Stomach smooth muscle (tissue), 2 donors: ENCODE measurements around the gene MAGOH.

Experiments
- H3K27ac ChIP-seq: one replicate; pipeline ENCODE4 v1.7.0; 2013; ENCODE audit warnings: mild to moderate bottlenecking, low read length, inconsistent platforms
- H3K27me3 ChIP-seq, 2 donors: one replicate each; pipeline ENCODE4 v1.7.0; 2013; ENCODE audit warnings: low read length in 2 of 2; ENCODE audit not compliant: insufficient read depth in 2 of 2, control insufficient read depth in 1 of 2
- H3K36me3 ChIP-seq, 2 donors: one replicate each; pipeline ENCODE4 v1.7.0; 2013; ENCODE audit warnings: low read length in 2 of 2; ENCODE audit not compliant: control insufficient read depth in 2 of 2, insufficient read depth in 2 of 2
- H3K4me1 ChIP-seq: one replicate; pipeline ENCODE4 v1.7.0; 2013; ENCODE audit warnings: low read length; ENCODE audit not compliant: control insufficient read depth, insufficient read depth
- H3K4me3 ChIP-seq, 2 donors: one replicate each; pipeline ENCODE4 v1.7.0; 2013; ENCODE audit warnings: low read length in 2 of 2
- H3K9ac ChIP-seq, 2 donors: one replicate each; pipeline ENCODE4 v1.7.0; 2013; ENCODE audit warnings: low read length in 2 of 2, mild to moderate bottlenecking in 1 of 2
- H3K9me3 ChIP-seq, 2 donors: one replicate each; pipeline ENCODE4 v1.7.0; 2013; ENCODE audit warnings: low read length in 2 of 2; ENCODE audit not compliant: control insufficient read depth in 2 of 2
- donor health status: healthy.
- donor health status: Pancreatic carcinoma.

Gene MAGOH

DNA sequence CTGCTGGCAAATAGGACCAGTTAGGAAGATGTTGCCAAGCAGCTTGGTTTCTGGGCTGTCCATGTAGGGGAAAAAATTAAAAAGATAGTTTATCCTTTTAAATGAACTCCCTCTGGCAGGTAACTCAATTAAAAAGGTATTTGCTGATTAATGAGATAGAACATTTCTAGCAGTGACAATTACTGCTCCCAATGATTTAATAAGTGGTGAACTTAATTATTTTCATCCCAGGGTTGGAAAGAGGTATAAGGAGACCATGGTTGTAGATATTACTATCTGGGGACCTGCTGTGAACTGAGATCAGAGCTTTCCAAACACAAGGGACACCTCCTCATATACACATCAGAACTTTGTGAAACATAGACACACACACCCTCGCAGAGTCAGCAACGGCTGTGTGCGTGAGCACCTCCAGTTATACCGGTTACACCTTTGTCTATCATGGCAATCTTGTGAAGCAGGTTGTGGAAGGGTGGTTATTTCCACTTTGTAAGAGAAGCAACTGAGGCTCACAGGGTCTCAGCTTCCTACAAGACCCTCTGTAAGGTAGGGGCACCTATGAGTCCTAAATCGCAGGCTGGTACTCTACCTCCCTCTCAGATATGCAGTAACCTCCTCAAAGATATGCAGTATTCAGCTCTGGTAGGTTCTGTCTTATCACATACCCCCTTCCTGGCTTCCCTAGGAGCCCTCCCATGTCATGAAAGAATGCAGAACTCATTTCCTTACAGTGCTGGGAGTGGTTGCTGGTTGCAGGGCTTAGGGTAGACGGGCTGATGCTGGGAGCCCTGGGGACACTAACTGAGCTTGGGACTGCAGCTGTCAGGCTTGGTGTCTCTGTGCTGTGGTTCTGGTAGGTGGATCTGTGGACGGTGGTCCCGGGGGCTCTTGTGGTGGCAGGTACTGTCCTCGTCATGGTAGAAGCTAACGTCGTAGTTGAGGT lies 18.5 kb upstream of the MAGOH start:
- Histone ChIP-seq H3K36me3 (no peaks in the 10 kb centered on the region), H3K27me3 (no peaks in the 10 kb centered on the region), H3K27ac (no peak overlapping the region)

DNA sequence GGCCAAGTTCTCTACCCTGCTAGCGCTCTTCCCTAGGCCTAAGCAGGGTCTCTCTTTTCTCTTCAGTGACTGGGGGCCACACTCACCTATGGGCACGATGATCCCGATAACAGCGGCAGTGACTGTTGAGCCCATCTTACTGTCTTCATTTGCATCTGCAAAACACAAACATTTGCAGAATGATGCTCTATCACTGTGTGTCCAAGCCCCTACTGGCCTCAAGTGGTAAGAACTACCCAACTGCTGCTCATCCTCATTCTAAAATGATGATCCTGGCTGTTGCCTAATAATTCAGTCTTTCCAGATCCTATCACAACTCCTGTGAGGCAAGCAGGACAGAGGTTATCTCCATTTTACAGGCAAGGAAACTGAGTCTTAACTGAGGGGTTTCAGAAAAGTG lies 16.7 kb upstream of the MAGOH start:
- H3K9me3 ChIP-seq = no peaks in the 10 kb centered on the region
- H3K27ac ChIP-seq = no peak overlapping the region
- H3K4me1 ChIP-seq = no peaks in the 10 kb centered on the region
- H3K27me3 ChIP-seq = no peaks in the 10 kb centered on the region
- H3K9ac ChIP-seq = no peak overlapping the region
- H3K4me3 ChIP-seq = no peak overlapping the region
- no peaks in the 10 kb centered on the region for H3K36me3 ChIP-seq

More for the DNA sequence above, 18.5 kb upstream of the MAGOH start:
- no peaks in the 10 kb centered on the region for H3K9me3 ChIP-seq
- H3K4me1 ChIP-seq = no peaks in the 10 kb centered on the region
- H3K9ac ChIP-seq = no peak overlapping the region
- no peak overlapping the region for H3K4me3 ChIP-seq

DNA sequence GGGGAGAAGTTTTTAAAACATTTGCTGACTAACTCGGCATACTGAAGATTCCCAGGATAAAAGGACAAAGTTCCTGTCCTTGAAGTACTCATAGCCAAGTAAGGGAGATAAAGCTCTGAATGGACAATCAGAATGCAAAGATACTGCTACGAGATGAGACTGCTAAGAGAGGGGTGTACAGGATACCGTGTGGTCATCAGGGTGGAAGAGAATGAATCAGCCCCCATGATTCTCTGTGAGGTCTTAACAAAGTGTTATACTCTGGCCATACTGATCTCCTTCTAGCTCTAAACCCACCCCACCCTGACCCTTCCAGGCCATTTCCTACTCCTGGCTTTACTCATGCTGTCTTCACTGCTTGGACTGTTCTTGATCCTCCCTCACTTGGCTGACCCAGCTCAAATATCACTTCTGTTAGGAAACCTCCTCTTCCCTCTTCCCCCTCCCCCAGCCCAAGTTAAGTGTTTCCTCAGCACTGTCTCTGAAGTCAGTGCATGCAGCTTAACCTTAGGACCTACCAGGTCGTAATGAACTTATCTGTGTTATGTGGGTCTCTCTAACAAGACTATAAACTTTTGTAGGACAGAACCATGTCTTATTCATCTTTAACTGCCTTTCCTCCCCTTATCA lies 15.8 kb upstream of the MAGOH start:
- H3K27me3 ChIP-seq = no peaks in the 10 kb centered on the region
- no peaks in the 10 kb centered on the region for H3K36me3 ChIP-seq
- no peak overlapping the region for H3K9ac ChIP-seq
- H3K4me1 ChIP-seq = no peaks in the 10 kb centered on the region
- H3K27ac ChIP-seq = no peak overlapping the region
- no peak overlapping the region for H3K4me3 ChIP-seq
- H3K9me3 ChIP-seq = no peaks in the 10 kb centered on the region

DNA sequence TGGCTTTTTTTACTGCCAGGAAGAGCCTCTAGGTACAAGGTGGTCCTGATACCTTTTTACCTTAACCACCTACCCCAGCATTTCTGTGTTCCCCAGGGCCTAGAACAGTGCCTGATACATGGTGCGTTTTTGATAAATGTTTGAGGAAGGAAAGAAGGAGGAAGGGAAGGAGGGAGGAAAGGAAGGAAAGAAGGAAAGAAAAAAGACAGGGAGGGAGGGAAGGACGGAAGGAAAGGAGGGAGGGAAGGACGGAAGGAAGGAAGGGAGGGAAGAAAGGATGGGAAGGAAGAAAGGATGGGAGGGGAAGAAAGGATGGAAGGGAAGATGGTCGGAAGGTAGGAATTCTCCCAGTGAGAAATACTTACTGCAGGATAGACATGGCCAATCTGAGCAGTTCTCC lies 12.0 kb upstream of the MAGOH start:
- no peaks in the 10 kb centered on the region for H3K9me3 ChIP-seq

DNA sequence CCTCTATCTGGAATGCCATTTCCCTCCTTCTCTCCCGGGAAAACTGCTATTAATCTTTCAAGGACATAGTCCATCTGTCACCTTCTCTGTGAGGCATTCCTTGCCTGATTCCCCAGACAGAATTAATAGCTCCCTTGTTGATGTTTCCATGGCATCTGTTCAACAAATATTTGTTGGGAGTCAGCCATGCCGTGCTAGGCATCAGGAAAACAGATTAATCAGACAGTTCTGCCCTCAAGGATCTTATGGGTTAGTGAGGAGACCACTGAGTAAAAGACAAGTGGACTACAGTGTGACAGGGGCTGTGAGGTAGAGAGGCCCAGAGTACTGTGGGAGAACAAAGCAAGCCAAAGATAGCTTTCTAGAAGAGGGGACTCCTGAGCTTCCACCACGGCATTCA lies 11.4 kb upstream of the MAGOH start:
- H3K4me1 ChIP-seq = no peaks in the 10 kb centered on the region
- H3K36me3 ChIP-seq = no peaks in the 10 kb centered on the region
- H3K9ac ChIP-seq = no peak overlapping the region
- H3K27me3 ChIP-seq = no peaks in the 10 kb centered on the region
- H3K9me3 ChIP-seq = no peaks in the 10 kb centered on the region
- H3K27ac ChIP-seq = no peak overlapping the region
- H3K4me3 ChIP-seq = no peak overlapping the region

More for the DNA sequence above, 12.0 kb upstream of the MAGOH start:
- Histone ChIP-seq H3K9ac (no peak overlapping the region), H3K4me3 (no peak overlapping the region), H3K36me3 (no peaks in the 10 kb centered on the region), H3K27me3 (no peaks in the 10 kb centered on the region), H3K27ac (no peak overlapping the region), H3K4me1 (no peaks in the 10 kb centered on the region)

DNA sequence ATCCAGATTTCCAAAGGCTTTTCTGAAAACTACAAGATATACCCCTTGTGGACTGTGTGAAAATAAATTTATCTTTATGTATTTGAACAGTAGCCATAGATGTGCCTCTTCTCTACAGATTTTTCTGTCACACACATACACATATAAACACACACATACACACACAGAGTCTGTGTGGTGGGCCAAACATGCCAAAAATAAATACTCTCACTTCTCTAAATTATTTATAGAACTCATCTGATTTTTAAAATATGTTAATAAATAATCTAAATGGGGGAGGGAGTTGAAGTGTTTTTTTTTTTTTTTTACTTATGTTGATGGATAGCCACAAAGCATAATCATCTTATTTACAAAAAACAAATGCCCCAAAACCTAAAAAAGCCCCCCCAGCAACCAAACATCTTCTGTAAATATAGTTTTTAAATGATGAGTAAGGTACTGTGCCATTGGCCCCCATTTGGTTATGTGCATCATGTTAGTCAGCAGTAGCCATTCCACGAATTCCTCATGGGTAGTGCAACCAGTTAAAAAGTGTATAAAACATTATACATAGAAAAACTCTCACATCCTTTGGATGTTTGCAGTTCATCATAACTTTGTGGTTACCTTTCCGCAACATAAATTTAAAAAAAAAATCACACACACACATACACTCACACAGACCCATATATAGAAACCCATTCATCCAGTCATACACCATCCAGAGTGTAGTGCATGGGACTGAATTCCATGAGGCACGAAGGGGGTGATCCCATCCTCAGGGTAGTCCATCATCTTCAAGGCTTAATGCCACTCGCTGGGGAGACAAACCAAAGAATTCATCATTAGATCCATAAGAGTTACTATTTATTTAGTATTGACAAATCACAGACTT lies 8.2 kb upstream of the MAGOH start:
- no peaks in the 10 kb centered on the region for H3K4me1 ChIP-seq
- H3K27ac ChIP-seq = no peak overlapping the region
- no peaks in the 10 kb centered on the region for H3K9me3 ChIP-seq
- no peaks in the 10 kb centered on the region for H3K36me3 ChIP-seq
- no peaks in the 10 kb centered on the region for H3K27me3 ChIP-seq
- H3K9ac ChIP-seq = no peak overlapping the region
- H3K4me3 ChIP-seq = no peak overlapping the region

DNA sequence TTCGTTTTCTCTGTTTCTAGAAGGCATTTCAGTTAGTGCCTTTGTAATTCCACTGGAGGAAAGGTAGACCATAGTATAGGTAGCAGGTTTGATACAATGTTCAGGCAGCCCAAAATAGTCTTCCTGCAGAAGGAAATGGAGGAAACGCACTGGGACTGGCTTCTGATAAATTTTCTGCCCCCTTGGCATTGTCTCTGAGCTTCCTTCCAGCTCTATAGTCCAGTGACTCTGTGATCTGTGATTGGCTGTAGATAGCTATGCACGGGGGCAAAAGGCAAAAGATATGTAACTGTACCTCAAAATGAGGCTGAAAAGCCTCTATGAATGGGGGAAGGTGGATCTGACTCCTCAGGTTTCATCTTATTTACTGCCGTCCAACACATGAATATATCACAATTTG lies 5.8 kb upstream of the MAGOH start:
- no peak overlapping the region for H3K4me3 ChIP-seq
- H3K27ac ChIP-seq = no peak overlapping the region
- no peak overlapping the region for H3K9ac ChIP-seq

DNA sequence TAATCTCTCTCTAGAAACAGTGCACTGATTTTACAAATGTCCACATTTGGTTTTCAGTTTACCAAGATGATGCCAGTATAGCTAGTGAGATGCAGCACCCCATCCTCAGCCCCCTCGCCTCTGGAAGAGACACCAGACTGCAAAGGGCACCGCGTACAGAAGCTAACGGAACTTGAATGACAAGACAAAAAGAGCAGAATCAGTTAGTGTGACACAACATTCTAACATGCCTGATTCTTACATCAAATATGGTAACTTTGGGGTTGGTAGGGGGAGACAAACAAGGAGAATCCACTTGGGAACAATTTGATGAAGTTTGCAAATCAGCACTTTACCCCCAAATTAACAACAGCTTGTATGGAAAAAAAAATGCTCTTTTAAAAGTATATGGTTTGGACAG lies 4.1 kb upstream of the MAGOH start:
- Histone ChIP-seq H3K4me3 (no peak overlapping the region), H3K9ac (no peak overlapping the region), H3K27me3 (no peaks in the 10 kb centered on the region), H3K9me3 (no peaks in the 10 kb centered on the region), H3K27ac (no peak overlapping the region), H3K36me3 (no peaks in the 10 kb centered on the region), H3K4me1 (peaks cover 14% of the 10 kb centered on the region)

More for the DNA sequence above, 5.8 kb upstream of the MAGOH start:
- Histone ChIP-seq H3K36me3 (no peaks in the 10 kb centered on the region), H3K4me1 (peaks cover under 1% of the 10 kb centered on the region), H3K27me3 (no peaks in the 10 kb centered on the region), H3K9me3 (no peaks in the 10 kb centered on the region)

DNA sequence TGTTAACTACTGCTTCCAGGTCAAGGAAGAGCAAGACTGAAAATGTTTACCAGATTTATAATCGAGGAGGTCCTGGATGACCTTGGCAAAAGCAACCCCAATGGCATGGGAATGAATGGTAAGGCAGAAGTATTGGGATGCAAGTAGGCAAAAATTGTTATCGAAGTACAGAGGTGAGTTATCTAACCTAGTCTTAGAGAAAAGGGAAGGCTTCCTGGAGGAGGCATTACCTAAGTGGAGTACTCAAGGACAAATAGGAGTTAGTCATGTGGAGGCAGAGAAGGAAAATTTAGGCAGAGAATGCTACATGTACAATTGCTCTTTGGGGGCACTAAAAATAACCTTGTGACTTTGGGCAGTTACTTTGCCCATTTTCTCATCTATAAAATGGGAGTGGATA lies 3.5 kb upstream of the MAGOH start:
- no peaks in the 10 kb centered on the region for H3K27me3 ChIP-seq
- peaks cover 19% of the 10 kb centered on the region for H3K4me1 ChIP-seq
- no peak overlapping the region for H3K4me3 ChIP-seq
- no peaks in the 10 kb centered on the region for H3K9me3 ChIP-seq
- no peak overlapping the region for H3K9ac ChIP-seq
- H3K36me3 ChIP-seq = no peaks in the 10 kb centered on the region
- no peak overlapping the region for H3K27ac ChIP-seq

DNA sequence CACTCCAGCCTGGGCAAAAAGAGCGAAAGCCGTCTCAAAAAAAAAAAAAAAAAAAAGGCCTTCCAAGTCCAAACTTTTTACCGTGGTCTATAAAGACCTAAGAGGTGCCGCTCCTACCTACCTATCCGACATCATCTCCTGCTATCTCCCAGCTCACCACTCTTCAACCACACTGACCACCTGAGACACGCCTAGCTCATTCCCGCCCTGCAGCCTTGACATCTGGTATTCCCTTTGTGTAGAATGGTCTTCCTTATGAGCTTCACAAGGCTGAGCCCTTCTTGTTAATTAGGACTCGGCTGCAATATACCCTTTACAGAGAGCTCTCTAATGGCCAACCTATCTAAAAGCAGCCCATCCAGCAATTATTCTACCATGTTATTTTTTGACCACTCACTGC lies 680 bp downstream of the MAGOH start:
- Histone ChIP-seq H3K4me1 (peaks cover 24% of the 10 kb centered on the region), H3K4me3 (peak overlapping the region; percentile 94 to 100), H3K9me3 (no peaks in the 10 kb centered on the region), H3K27me3 (no peaks in the 10 kb centered on the region), H3K36me3 (peaks cover 19 to 30% of the 10 kb centered on the region in 2 donors), H3K27ac (no peak overlapping the region), H3K9ac (peak overlapping the region; percentile 89 to 97)
